Nephron progenitor cell (in vitro differentiated cells): ENCODE measurements around the gene TAS2R13.

Source experiments
- DNase-seq: peaks from one replicate; pipeline ENCODE4 v3.0.0; 2021
- H3K27ac Mint-ChIP-seq: 2 replicates; pipeline ENCODE4 v1.8.0; 2021; ENCODE audit warnings: mild to moderate bottlenecking, moderate library complexity, mixed read lengths
- H3K27me3 Mint-ChIP-seq: 2 replicates; pipeline ENCODE4 v1.8.0; 2021; ENCODE audit warnings: mild to moderate bottlenecking, low read depth, mixed read lengths; ENCODE audit not compliant: poor library complexity
- H3K36me3 Mint-ChIP-seq: 2 replicates; pipeline ENCODE4 v1.8.0; 2021; ENCODE audit warnings: low read depth, mixed read lengths
- H3K4me1 Mint-ChIP-seq: 2 replicates; pipeline ENCODE4 v1.8.0; 2021; ENCODE audit warnings: mixed read lengths
- H3K4me3 Mint-ChIP-seq: 2 replicates; pipeline ENCODE4 v1.8.0; 2021; ENCODE audit warnings: mild to moderate bottlenecking, moderate library complexity, mixed read lengths
- H3K9me3 Mint-ChIP-seq: 2 replicates; pipeline ENCODE4 v1.8.0; 2021; ENCODE audit warnings: mild to moderate bottlenecking, moderate library complexity, mixed read lengths
- CTCF ChIP-seq: fragments of 200-600 bp; sonication (generic); IDR thresholded peaks from 2 replicates; pipeline ENCODE4 v1.5.0; 2021; ENCODE audit warnings: antibody characterized with exemption

TAS2R13 gene

GRCh38 chr12:10941369-10941768 lies 32.0 kb upstream of the TAS2R13 start:
- H3K4me3 Mint-ChIP-seq: no peak overlapping the region
- no peaks in the 10 kb centered on the region for H3K4me1 Mint-ChIP-seq
- no peak overlapping the region for H3K27ac Mint-ChIP-seq
- peaks cover 38% of the 10 kb centered on the region for H3K9me3 Mint-ChIP-seq
- no peak for DNase-seq
- no peak for TF ChIP-seq CTCF
- H3K27me3 Mint-ChIP-seq: peaks cover 1% of the 10 kb centered on the region
- peaks cover 34% of the 10 kb centered on the region for H3K36me3 Mint-ChIP-seq

GRCh38 chr12:10940389-10940788 lies 31.0 kb upstream of the TAS2R13 start:
- H3K4me3 Mint-ChIP-seq: no peak overlapping the region
- peaks cover 24% of the 10 kb centered on the region for H3K36me3 Mint-ChIP-seq
- H3K9me3 Mint-ChIP-seq: peaks cover 28% of the 10 kb centered on the region
- no peaks in the 10 kb centered on the region for H3K27me3 Mint-ChIP-seq
- DNase-seq: no peak
- H3K4me1 Mint-ChIP-seq: no peaks in the 10 kb centered on the region
- no peak overlapping the region for H3K27ac Mint-ChIP-seq
- TF ChIP-seq CTCF: no peak

GRCh38 chr12:10939163-10939562 lies 29.8 kb upstream of the TAS2R13 start, which contains the start of gene TAS2R14:
Gene TAS2R14 (minus strand): TSS chr12:10939263. CDS start chr12:10939207, 56 bp downstream.
- TF ChIP-seq CTCF: no peak
- no peak within 1 kb of the TSS for H3K4me3 Mint-ChIP-seq
- H3K9me3 Mint-ChIP-seq: peaks cover 16% of the 10 kb centered on the region

GRCh38 chr12:10936506-10936905 lies 27.1 kb upstream of the TAS2R13 start:
- H3K27me3 Mint-ChIP-seq: no peaks in the 10 kb centered on the region

More at GRCh38 chr12:10939163-10939562, 29.8 kb upstream of the TAS2R13 start, which contains the start of gene TAS2R14:
- Mint-ChIP-seq H3K36me3 (peaks cover 12% of the 10 kb centered on the region), H3K27ac (peak within 1 kb of the TSS; percentile 55), H3K27me3 (no peaks in the 10 kb centered on the region), H3K4me1 (no peaks in the 10 kb centered on the region)
- DNase-seq: no peak

GRCh38 chr12:10928746-10929286 lies 19.5 kb upstream of the TAS2R13 start, which contains the start of gene PRH2:
Gene PRH2 (plus strand): TSS chr12:10929236. CDS start chr12:10929274, 38 bp downstream.
- Mint-ChIP-seq H3K27me3 (peaks cover 3% of the 10 kb centered on the region), H3K27ac (no peak within 1 kb of the TSS), H3K9me3 (peaks cover 13% of the 10 kb centered on the region), H3K4me3 (no peak within 1 kb of the TSS), H3K36me3 (peaks cover 37% of the 10 kb centered on the region), H3K4me1 (no peaks in the 10 kb centered on the region)
- DNase-seq: no peak
- TF ChIP-seq CTCF: no peak

More at GRCh38 chr12:10936506-10936905, 27.1 kb upstream of the TAS2R13 start:
- Mint-ChIP-seq H3K9me3 (no peaks in the 10 kb centered on the region), H3K4me3 (no peak overlapping the region), H3K27ac (no peak overlapping the region), H3K36me3 (peaks cover 4% of the 10 kb centered on the region), H3K4me1 (no peaks in the 10 kb centered on the region)
- no peak for DNase-seq
- TF ChIP-seq CTCF: no peak

- peaks cover 13% of the 10 kb centered on the region for H3K9me3 Mint-ChIP-seq
- H3K4me1 Mint-ChIP-seq: no peaks in the 10 kb centered on the region
- TF ChIP-seq CTCF: no peak
- H3K27ac Mint-ChIP-seq: no peak overlapping the region
- H3K27me3 Mint-ChIP-seq: peaks cover 6% of the 10 kb centered on the region
- H3K4me3 Mint-ChIP-seq: no peak overlapping the region
- peaks cover 31% of the 10 kb centered on the region for H3K36me3 Mint-ChIP-seq
- no peak for DNase-seq
Observed at GRCh38 chr12:10926269-10926668, 16.9 kb upstream of the TAS2R13 start.
